H1 (cell line): ENCODE results near the gene SDF2L1. TPM values are rescaled to one million over a fixed set of nuclear protein-coding genes. Genes with fewer than 3 reads are reported as not detected.

Experiments used
- CTCF ChIA-PET: fragments of 300-600 bp; sonication (Branson Sonifier 250); formaldehyde crosslinking; loops from one replicate; lab custom pipeline; 2021; ENCODE audit not compliant: partially characterized antibody; lab: Charles Lee
- POLR2A ChIA-PET: fragments of 300-600 bp; sonication (Branson Sonifier 250); formaldehyde crosslinking; loops from one replicate; lab custom pipeline; 2021; ENCODE audit warnings: inconsistent platforms; ENCODE audit not compliant: partially characterized antibody; lab: Charles Lee
- DNase-seq, 2 experiments: peaks; one replicate each; pipeline versions ENCODE4 v3.0.0 to v3.0.0-alpha.2; 2010 to 2022; ENCODE audit warnings: low spot score in 2 of 2, low read depth in 1 of 2, mixed read lengths in 1 of 2
- FAIRE-seq: peaks from 2 replicates; lab custom pipeline; 2011; peaks lifted over from hg19 to GRCh38; lab: Jason Lieb, UNC
- H2AFZ ChIP-seq: 2 replicates; pipeline ENCODE4 v1.8.1; 2012; ENCODE audit warnings: low read length, inconsistent platforms
- H2AK5ac ChIP-seq: 2 replicates; pipeline ENCODE4 v1.6.1; 2013; ENCODE audit warnings: low read depth, low read length
- H2BK120ac ChIP-seq: replicated peaks from 2 replicates; pipeline ENCODE3; 2013; ENCODE audit warnings: low read depth, low read length, inconsistent platforms
- H2BK12ac ChIP-seq: 2 replicates; pipeline ENCODE4 v1.6.1; 2013; ENCODE audit warnings: low read depth, low read length
- H2BK15ac ChIP-seq: 2 replicates; pipeline ENCODE4 v1.6.1; 2013; ENCODE audit warnings: low read length
- H2BK20ac ChIP-seq: 2 replicates; pipeline ENCODE4 v1.6.1; 2013; ENCODE audit warnings: low read length
- H2BK5ac ChIP-seq: 2 replicates; pipeline ENCODE4 v1.6.1; 2013; ENCODE audit warnings: low read depth, low read length
- H3K14ac ChIP-seq: 2 replicates; pipeline ENCODE4 v1.6.1; 2013; ENCODE audit warnings: inconsistent platforms; ENCODE audit not compliant: insufficient read length
- H3K18ac ChIP-seq: 2 replicates; pipeline ENCODE4 v1.6.1; 2013; ENCODE audit warnings: low read length; ENCODE audit errors: extremely low read depth
- H3K23ac ChIP-seq: 2 replicates; pipeline ENCODE4 v1.6.1; 2013; ENCODE audit warnings: inconsistent platforms; ENCODE audit not compliant: insufficient read length
- H3K23me2 ChIP-seq: 2 replicates; pipeline ENCODE4 v1.6.1; 2013; ENCODE audit warnings: low read depth, low read length
- H3K27ac ChIP-seq: 2 replicates; pipeline ENCODE4 v1.6.1; 2011; ENCODE audit warnings: low read depth, low read length, inconsistent platforms
- H3K27me3 ChIP-seq, 4 experiments: replicated peaks in 1 of 4; 1 replicate in 1 of 4; 2 replicates in 3 of 4; pipeline versions ENCODE4 v1.6.1 to v1.8.1; 2011 to 2013; ENCODE audit warnings: low read length in 3 of 4, mild to moderate bottlenecking in 3 of 4, inconsistent platforms in 2 of 4, mixed read lengths in 2 of 4, moderate library complexity in 1 of 4; ENCODE audit not compliant: control insufficient read depth in 3 of 4, insufficient read depth in 3 of 4; ENCODE audit errors: extremely low read depth in 1 of 4
- H3K36me3 ChIP-seq, 4 experiments: 2 replicates each; pipeline versions ENCODE4 v1.6.1 to v1.8.1; 2011 to 2013; ENCODE audit warnings: mild to moderate bottlenecking in 4 of 4, low read length in 3 of 4, moderate library complexity in 2 of 4, control low read depth in 1 of 4, inconsistent platforms in 1 of 4; ENCODE audit not compliant: insufficient read depth in 4 of 4, control insufficient read depth in 2 of 4
- H3K4ac ChIP-seq: replicated peaks from 2 replicates; pipeline ENCODE3; 2013; ENCODE audit warnings: low read length, low read depth, mixed read lengths, inconsistent platforms; ENCODE audit not compliant: insufficient read length
- H3K4me1 ChIP-seq, 4 experiments: replicated peaks in 1 of 4; 1 replicate in 1 of 4; 2 replicates in 3 of 4; pipeline versions ENCODE4 v1.6.1 to v1.8.1; 2011 to 2013; ENCODE audit warnings: low read length in 3 of 4, inconsistent platforms in 2 of 4, mixed read lengths in 1 of 4; ENCODE audit not compliant: insufficient read depth in 4 of 4, control insufficient read depth in 3 of 4
- H3K4me2 ChIP-seq, 2 experiments: 2 replicates each; pipeline versions ENCODE4 v1.6.1 to v1.8.1; 2011 to 2013; ENCODE audit warnings: low read depth in 2 of 2, low read length in 2 of 2, control low read depth in 1 of 2, inconsistent platforms in 1 of 2, mild to moderate bottlenecking in 1 of 2; ENCODE audit not compliant: insufficient read depth in 1 of 2
- H3K4me3 ChIP-seq, 4 experiments: fragments of 200-600, 300-600 bp in 1 of 4; sonication (generic), shearing (Covaris generic), sonication (Bioruptor Twin) in 1 of 4; 2 replicates each; pipeline versions ENCODE4 v1.5.1 to v1.8.1; 2011 to 2016; ENCODE audit warnings: low read length in 4 of 4, low read depth in 3 of 4, control low read depth in 2 of 4, inconsistent platforms in 2 of 4, mild to moderate bottlenecking in 2 of 4, mixed read lengths in 1 of 4, moderate library complexity in 1 of 4; ENCODE audit not compliant: insufficient read depth in 2 of 4; ENCODE audit errors: extremely low read depth in 1 of 4
- H3K56ac ChIP-seq: replicated peaks from 2 replicates; pipeline ENCODE3; 2013; ENCODE audit warnings: low read depth, mild to moderate bottlenecking, mixed read lengths, low read length, inconsistent platforms; ENCODE audit not compliant: insufficient read length
- H3K79me1 ChIP-seq: 2 replicates; pipeline ENCODE4 v1.6.1; 2013; ENCODE audit warnings: low read depth, low read length, control low read depth
- H3K79me2 ChIP-seq, 2 experiments: 2 replicates each; pipeline versions ENCODE4 v1.6.1 to v1.8.1; 2012 to 2013; ENCODE audit warnings: low read length in 2 of 2, mild to moderate bottlenecking in 2 of 2, inconsistent platforms in 1 of 2; ENCODE audit not compliant: insufficient read depth in 2 of 2, control insufficient read depth in 1 of 2
- H3K9ac ChIP-seq, 4 experiments: replicated peaks in 1 of 4; 1 replicate in 1 of 4; 2 replicates in 3 of 4; pipeline versions ENCODE4 v1.6.1 to v1.8.1; 2011 to 2013; ENCODE audit warnings: low read depth in 3 of 4, low read length in 3 of 4, control low read depth in 2 of 4, mild to moderate bottlenecking in 2 of 4, moderate library complexity in 2 of 4, inconsistent platforms in 1 of 4; ENCODE audit errors: extremely low read depth in 1 of 4
- H3K9me3 ChIP-seq, 2 experiments: 2 replicates each; pipeline versions ENCODE4 v1.6.1 to v1.8.1; 2012 to 2013; ENCODE audit warnings: mild to moderate bottlenecking in 2 of 2, moderate library complexity in 2 of 2, control low read depth in 1 of 2, inconsistent platforms in 1 of 2, low read depth in 1 of 2, low read length in 1 of 2, mixed read lengths in 1 of 2; ENCODE audit not compliant: insufficient read depth in 2 of 2
- H4K20me1 ChIP-seq, 2 experiments: replicated peaks in 1 of 2; 2 replicates each; pipeline versions ENCODE3 to v1.8.1; 2011 to 2013; ENCODE audit warnings: inconsistent platforms in 2 of 2, low read length in 2 of 2, mild to moderate bottlenecking in 1 of 2; ENCODE audit not compliant: insufficient read depth in 2 of 2, control insufficient read depth in 1 of 2
- H4K5ac ChIP-seq: 2 replicates; pipeline ENCODE4 v1.6.1; 2013; ENCODE audit warnings: low read length, low read depth, mixed read lengths, inconsistent platforms; ENCODE audit not compliant: insufficient read length
- H4K8ac ChIP-seq: 2 replicates; pipeline ENCODE4 v1.8.0; 2013; ENCODE audit warnings: mild to moderate bottlenecking, moderate library complexity, low read length, inconsistent platforms; ENCODE audit not compliant: insufficient read depth; ENCODE audit errors: extremely low read depth
- H4K91ac ChIP-seq: replicated peaks from 2 replicates; pipeline ENCODE3; 2013; ENCODE audit warnings: low read length, mixed read lengths, inconsistent platforms; ENCODE audit not compliant: insufficient read length
- CHD1 ChIP-seq: IDR thresholded peaks from 2 replicates; pipeline ENCODE4 v1.6.1; 2012; ENCODE audit warnings: low read depth, low read length, improper control_type of control experiment
- CHD2 ChIP-seq: IDR thresholded peaks from 2 replicates; pipeline ENCODE4 v1.6.1; 2012; ENCODE audit warnings: low read length, improper control_type of control experiment
- CTCF ChIP-seq, 3 experiments: IDR thresholded peaks; 1 replicate in 2 of 3; 2 replicates in 1 of 3; pipeline versions ENCODE4 v1.5.1 to v1.6.1; 2011; ENCODE audit warnings: low read length in 3 of 3, mild to moderate bottlenecking in 3 of 3, inconsistent platforms in 2 of 3, low read depth in 1 of 3, moderate library complexity in 1 of 3; ENCODE audit not compliant: insufficient read depth in 1 of 3; ENCODE audit errors: control extremely low read depth in 1 of 3
- E2F6 ChIP-seq: IDR thresholded peaks from 2 replicates; pipeline ENCODE4 v1.6.1; 2012; ENCODE audit warnings: inconsistent platforms
- EGR1 ChIP-seq: IDR thresholded peaks from 2 replicates; pipeline ENCODE4 v1.6.1; 2011; ENCODE audit warnings: low read depth, low read length, borderline replicate concordance
- EP300 ChIP-seq, 2 experiments: IDR thresholded peaks; 1 replicate in 1 of 2; 2 replicates in 1 of 2; pipeline ENCODE4 v1.6.1; 2011 to 2012; ENCODE audit warnings: low read depth in 2 of 2, low read length in 2 of 2, mild to moderate bottlenecking in 2 of 2, borderline replicate concordance in 1 of 2, inconsistent platforms in 1 of 2, moderate library complexity in 1 of 2
- GABPA ChIP-seq: IDR thresholded peaks from 2 replicates; pipeline ENCODE4 v1.6.1; 2011; ENCODE audit warnings: mild to moderate bottlenecking, low read length, moderate library complexity, borderline replicate concordance; ENCODE audit not compliant: insufficient read depth
- HDAC2 ChIP-seq, 2 experiments: fragments of 300-600 bp in 1 of 2; sonication (generic) in 1 of 2; IDR thresholded peaks; 2 replicates each; pipeline ENCODE4 v1.6.1; 2011 to 2012; ENCODE audit warnings: low read depth in 2 of 2, low read length in 2 of 2, mild to moderate bottlenecking in 2 of 2, moderate library complexity in 2 of 2, borderline replicate concordance in 1 of 2, inconsistent platforms in 1 of 2
- RBBP5 ChIP-seq: IDR thresholded peaks from 2 replicates; pipeline ENCODE4 v1.7.1; 2012; ENCODE audit warnings: low read depth, mild to moderate bottlenecking, inconsistent platforms, low read length, moderate library complexity, borderline replicate concordance
- SP4 ChIP-seq: IDR thresholded peaks from 2 replicates; pipeline ENCODE4 v1.6.1; 2012; ENCODE audit warnings: low read length, inconsistent platforms
- WGBS, 2 experiments: shearing (Covaris generic) in 1 of 2; methylation state at CpG; one replicate each; pipeline versions ENCODE4 v1.1.6 to v1.1.7; 2013 to 2015; ENCODE audit warnings: low lambda C conversion rate in 2 of 2, mixed read lengths in 2 of 2, inconsistent platforms in 1 of 2, low coverage in 1 of 2, missing lambda C conversion rate in 1 of 2; ENCODE audit not compliant: insufficient replicate concordance in 2 of 2, insufficient coverage in 1 of 2, insufficient read length in 1 of 2; ENCODE audit errors: extremely low coverage in 1 of 2, missing lambda C conversion rate in 1 of 2; 5-methylcytosine and 5-hydroxymethylcytosine counted together
- polyA plus RNA-seq, 7 experiments: library from polyadenylated mRNA; depleted of rRNA in 3 of 7; stranded (reverse) in 5 of 7; unstranded in 2 of 7; fragments of >200 nt in 5 of 7; fragments of 200-250 nt in 2 of 7; gene quantifications; 1 replicate in 5 of 7; 2 replicates in 1 of 7; 4 replicates in 1 of 7; pipeline versions ENCODE4 v1.2.1 to v1.2.3, GENCODE V29; 2011 to 2013; ENCODE audit warnings: missing spikeins in 2 of 7, mixed read lengths in 2 of 7
- total RNA-seq: library from RNA; stranded (reverse); fragmentation: NEBNext Ultra II Directional; extraction: Animal tissue kit (Norgen Biotek cat#: 25700); gene quantifications from 2 replicates; pipeline ENCODE4 v1.2.1, GENCODE V29; 2021

The SDF2L1 gene
- total and polyA plus RNA-seq, 2 of the 8 experiments (the other 6 are each of a cell fraction or from before 2014, with no cell fraction given) = 51.1 to 59.6 TPM

GRCh38 chr22:21688341-21688705, 46.2 kb downstream of the SDF2L1 start:
- DNase-seq = no peak
- no peak overlapping the region for H4K5ac ChIP-seq
- H2BK20ac ChIP-seq = no peak overlapping the region
- no peak overlapping the region for H3K18ac ChIP-seq
- 92% methylated on average over 5 of the region's 6 CpGs; no CpG with 5 or more reads in 1 of the 2 experiments for WGBS, 2 experiments
- no peak overlapping the region for H4K8ac ChIP-seq
- no peaks in the 10 kb centered on the region for H3K79me2 ChIP-seq
- no peak overlapping the region for H4K91ac ChIP-seq
- peaks cover 0 to 2% of the 10 kb centered on the region in 2 experiments for H4K20me1 ChIP-seq
- no peak overlapping the region for H3K4me3 ChIP-seq
- H2BK120ac ChIP-seq = no peak overlapping the region
- H3K14ac ChIP-seq = no peak overlapping the region
- no peak for TF ChIP-seq HDAC2 (IDR thresholded peaks at IDR 0.05; ENCODE audit: borderline replicate concordance in 1 of 2, low read depth in 2 of 2, low read length in 2 of 2)
- no peak for TF ChIP-seq RBBP5
- TF ChIP-seq CHD1 = no peak
- TF ChIP-seq SP4 = no peak
- no peak for TF ChIP-seq CHD2
- no peak for TF ChIP-seq CTCF (IDR thresholded peaks at IDR 0.05; ENCODE audit: control extremely low read depth in 1 of 3, insufficient read depth in 1 of 3, low read depth in 1 of 3, low read length in 3 of 3)
- TF ChIP-seq GABPA = no peak
- TF ChIP-seq EGR1 = no peak
- no peak for TF ChIP-seq E2F6
- no peak for TF ChIP-seq EP300 (IDR thresholded peaks at IDR 0.05; ENCODE audit: borderline replicate concordance in 1 of 2, low read depth in 2 of 2, low read length in 2 of 2)
- CTCF ChIA-PET = interaction anchor here (1.7 kb wide), 1 partner anchor 35 kb away, joined by 3 read pairs; no protein-coding TSS in a partner anchor
- no peaks in the 10 kb centered on the region for H3K9me3 ChIP-seq
- H2BK15ac ChIP-seq = no peak overlapping the region
- H3K23me2 ChIP-seq = 0 out of 2 replicates have a peak, but pooled peaks cover 2% of the 10 kb centered on the region
- H3K27me3 ChIP-seq = no peaks in the 10 kb centered on the region
- FAIRE-seq = no peak
- H3K56ac ChIP-seq = no peak overlapping the region
- H3K27ac ChIP-seq = no peak overlapping the region
- H3K23ac ChIP-seq = no peak overlapping the region
- H3K9ac ChIP-seq = no peak overlapping the region
- no peak overlapping the region for H2AK5ac ChIP-seq
- no peak overlapping the region for H3K4me2 ChIP-seq
- H2BK5ac ChIP-seq = no peak overlapping the region
- no peaks in the 10 kb centered on the region for H3K79me1 ChIP-seq
- H2BK12ac ChIP-seq = no peak overlapping the region
- H3K36me3 ChIP-seq = peaks cover 0 to 5% (median 0%) of the 10 kb centered on the region in 4 experiments; a peak in 5 of 8 replicates
- H2AFZ ChIP-seq = no peak overlapping the region
- POLR2A ChIA-PET = interaction anchor here (0.7 kb wide), 1 partner anchor 30 kb away, joined by 3 read pairs; no protein-coding TSS in a partner anchor
- no peaks in the 10 kb centered on the region for H3K4me1 ChIP-seq
- no peak overlapping the region for H3K4ac ChIP-seq
